CD4-positive, alpha-beta T cell treated with Interleukin-4 for 1 hour (primary cell): ENCODE results near the gene MAST2.
"Not testable (repeated sequence)": the region's sequence is repeated elsewhere in the genome, so short reads cannot be mapped to it uniquely, and the experiment has no call there.

Experiments
- DNase-seq, 2 donors: peaks; one replicate each; pipeline ENCODE4 v3.0.0-alpha.2; 2020 to 2022

The MAST2 gene

GRCh38 chr1:45815667-45816458, 12.5 kb downstream of the MAST2 start:
- DNase-seq, result no peak

DNA sequence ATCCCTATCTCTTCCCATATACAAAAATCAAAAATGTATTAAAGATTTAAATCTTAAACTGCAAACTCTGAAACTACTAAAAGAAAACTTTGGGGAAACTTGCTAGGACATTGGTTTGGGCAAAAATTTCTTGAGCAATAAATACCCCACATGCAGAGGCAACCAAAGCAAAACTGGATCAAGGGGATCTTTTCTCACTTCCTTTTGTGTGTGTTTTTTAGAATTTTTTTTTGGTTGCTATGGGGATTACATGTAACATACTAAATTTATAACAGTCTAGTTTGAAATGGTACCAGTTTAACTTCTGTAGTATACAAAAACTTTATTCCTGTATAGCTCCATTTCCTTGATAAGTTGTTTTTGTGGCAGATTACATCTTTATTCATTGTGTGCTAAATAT, 16.8 kb downstream of the MAST2 start:
- no peak for DNase-seq

GRCh38 chr1:45820788-45821187, 17.4 kb downstream of the MAST2 start:
- no peak for DNase-seq

DNA sequence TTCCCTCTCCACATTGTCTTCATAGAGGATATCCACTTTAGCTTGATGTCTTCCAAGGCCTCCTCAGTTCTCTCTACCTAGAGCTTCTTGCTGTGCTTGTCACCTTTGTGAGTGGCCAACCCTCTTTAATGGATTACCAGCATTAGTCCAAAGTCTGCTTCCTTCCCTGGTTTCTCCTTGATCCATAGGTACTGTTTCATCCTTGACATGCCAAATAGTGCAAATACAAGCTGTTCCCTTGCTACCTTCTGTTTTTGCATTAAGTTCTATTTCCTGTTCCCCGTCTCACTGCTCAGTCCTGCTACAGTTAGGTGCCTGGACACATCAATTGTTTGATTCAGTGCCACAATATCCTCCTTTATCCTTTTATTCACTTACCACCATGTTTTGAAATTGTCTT, 19.2 kb downstream of the MAST2 start:
- no peak for DNase-seq

DNA sequence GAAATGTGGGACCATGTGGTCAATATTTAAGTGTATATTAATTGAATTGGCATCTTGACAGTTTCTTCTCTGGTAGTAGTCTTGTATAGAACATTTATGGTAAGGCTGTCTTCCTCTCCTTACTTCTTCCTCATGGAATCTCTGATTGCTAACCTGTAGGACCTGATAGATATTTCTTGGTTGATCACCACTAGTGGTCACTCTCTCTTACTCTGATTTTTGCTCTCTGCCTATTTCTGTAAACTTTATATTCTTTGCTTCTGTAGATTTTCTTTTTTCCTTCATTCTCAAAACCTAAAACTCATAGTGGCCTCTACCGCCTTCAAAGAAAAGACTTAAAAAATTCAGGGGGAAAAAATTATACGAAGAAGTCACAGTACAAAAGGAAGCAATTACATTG, 21.2 kb downstream of the MAST2 start:
- DNase-seq, result no peak

DNA sequence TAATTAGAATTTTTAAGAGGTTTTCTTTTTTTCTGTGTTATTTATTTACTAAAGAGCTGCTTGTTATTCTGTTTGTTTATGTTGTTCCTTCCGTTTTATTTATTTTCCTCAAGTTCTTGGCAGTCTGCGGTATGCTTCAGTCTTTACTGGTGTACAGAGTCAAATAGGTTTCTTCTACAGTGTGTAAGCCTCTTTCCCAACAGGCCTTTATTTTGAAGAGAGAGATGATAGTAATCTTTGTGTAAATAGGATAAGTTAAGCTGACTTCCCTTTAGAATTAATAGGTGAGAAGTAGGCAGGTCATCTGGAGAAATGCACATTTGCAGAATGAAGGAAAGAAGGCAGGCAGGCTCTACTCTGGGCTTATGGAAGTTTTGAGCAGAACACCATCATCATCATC, 23.8 kb downstream of the MAST2 start:
- DNase-seq, result no peak

DNA sequence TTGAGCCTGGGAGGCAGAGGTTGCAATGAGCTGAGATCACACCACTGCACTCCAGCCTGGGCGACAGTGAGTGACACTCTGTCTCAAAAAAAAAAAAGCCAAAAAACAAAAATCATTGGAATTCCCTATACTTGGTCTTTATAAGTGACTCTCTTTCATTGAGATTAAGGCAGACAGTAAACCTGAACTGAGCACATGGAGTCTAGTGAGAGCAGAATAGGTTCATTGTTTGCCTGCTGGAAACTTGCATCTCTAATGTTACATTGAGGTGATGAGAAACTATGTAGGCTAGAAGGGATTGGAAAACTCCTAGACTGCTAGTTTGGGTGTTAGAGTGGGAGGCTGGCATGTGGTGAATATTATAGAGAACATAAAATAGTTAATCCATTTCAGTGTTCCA, 25.4 kb downstream of the MAST2 start:
- no peak for DNase-seq

DNA sequence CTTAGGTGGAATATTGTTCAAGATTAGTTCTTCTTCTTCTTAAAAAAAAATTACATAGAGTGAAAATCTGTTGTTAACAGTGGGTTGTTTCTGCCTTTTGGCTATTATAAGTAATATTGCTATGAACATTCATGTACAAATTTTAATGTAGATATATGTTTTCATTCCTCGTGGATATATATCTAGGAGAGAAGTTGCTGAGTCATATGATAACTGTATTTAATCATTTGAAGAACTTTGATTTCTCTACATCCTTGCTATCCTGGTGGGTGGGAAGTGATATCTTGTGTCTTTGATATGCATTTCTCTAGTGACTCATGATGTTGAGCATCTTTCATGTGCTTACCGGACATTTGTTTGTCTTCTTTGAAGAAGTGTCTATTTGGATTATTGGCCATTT, 29.9 kb downstream of the MAST2 start:
- no peak for DNase-seq

DNA sequence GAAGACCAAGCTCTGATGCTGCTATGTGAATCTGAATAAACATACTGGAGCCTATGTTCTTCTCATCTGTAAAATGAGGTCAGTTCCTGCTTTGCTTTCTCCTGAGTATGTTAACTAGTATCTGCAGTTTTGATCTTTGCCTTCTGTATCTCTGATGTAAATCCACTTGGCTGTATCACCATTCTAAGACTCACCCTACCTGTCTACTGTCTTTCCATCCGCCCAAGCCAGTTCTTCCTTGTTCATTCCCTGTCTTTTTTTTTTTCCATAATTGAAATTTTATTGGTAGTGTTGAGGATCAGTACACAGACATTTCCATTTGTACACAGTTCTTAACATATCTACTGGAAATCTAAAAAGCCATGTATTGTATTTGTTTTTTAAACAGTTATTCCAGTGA, 31.3 kb downstream of the MAST2 start:
- no peak for DNase-seq

GRCh38 chr1:45836451-45836850, 33.0 kb downstream of the MAST2 start:
- DNase-seq, result no peak

DNA sequence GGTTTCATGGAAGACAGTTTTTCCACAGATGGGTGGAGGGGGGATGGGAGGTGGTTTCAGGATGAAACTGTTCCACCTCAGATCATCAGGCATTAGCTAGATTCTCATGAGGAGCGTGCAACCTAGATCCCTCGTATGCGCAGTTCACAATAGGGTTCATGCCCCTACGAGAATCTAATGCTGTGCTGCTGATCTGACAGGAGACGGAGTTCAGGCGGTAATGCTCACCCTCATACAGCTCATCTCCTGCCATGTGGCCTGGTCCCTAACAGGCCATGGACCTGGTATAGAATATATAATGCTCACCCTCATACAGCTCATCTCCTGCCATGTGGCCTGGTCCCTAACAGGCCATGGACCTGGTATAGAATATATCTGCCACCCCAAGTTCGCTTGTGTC, 33.4 kb downstream of the MAST2 start:
- not testable (repeated sequence) for DNase-seq

- DNase-seq, result not testable (repeated sequence)
These were observed 34.9 kb downstream of the MAST2 start for GRCh38 chr1:45838322-45838721.

GRCh38 chr1:45840704-45841103, 37.3 kb downstream of the MAST2 start:
- no peak for DNase-seq

DNA sequence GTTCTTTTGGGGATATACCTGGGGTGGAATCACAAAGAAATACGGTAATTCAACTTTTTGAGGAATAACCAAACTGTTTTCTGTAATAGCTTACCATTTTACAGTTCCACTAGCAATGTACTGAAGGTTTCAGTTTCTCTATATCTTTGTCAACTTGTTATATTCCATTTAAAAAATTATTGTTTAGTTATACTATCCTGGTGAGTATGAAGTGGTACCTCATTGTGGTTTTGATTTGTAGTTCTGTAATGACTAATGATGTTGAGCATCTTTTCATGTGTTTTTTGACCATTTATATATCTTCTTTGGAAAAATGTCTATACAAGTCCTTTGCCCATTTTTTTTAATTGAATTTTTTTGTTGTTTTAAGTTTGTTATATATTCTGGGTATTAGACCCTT, 39.4 kb downstream of the MAST2 start:
- DNase-seq, result no peak

GRCh38 chr1:45843474-45843905, 40.1 kb downstream of the MAST2 start:
- DNase-seq, result peak in 1 of 2 donors; percentile 8

- not testable (repeated sequence) for DNase-seq
These were observed 40.6 kb downstream of the MAST2 start for GRCh38 chr1:45844000-45844399.

DNA sequence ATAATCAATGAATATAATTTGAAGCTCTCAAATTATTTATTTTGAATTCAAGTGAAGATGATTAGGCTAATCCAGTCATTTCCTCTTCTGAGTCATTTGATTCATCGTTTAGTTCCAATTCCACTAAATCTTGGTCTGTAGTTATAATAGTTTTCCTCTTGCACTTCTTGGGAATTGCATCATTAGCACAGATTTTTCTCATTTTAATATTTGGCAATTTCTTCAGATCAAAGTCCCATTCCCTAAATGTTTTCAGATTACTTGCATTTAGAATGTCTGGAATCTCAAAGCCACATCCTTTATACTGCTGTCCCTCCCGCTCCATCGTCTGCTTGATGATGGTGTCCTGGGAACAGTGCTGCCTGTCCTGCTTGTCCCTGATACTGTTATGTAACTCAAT, 43.5 kb downstream of the MAST2 start:
- DNase-seq, result no peak

- DNase-seq, result no peak
These were observed 44.7 kb downstream of the MAST2 start for GRCh38 chr1:45848097-45848496.

- no peak for DNase-seq
These were observed 45.3 kb downstream of the MAST2 start for GRCh38 chr1:45848714-45849113.

GRCh38 chr1:45850017-45850416, 46.6 kb downstream of the MAST2 start:
- no peak for DNase-seq

GRCh38 chr1:45854724-45855123, 51.3 kb downstream of the MAST2 start:
- DNase-seq, result no peak

DNA sequence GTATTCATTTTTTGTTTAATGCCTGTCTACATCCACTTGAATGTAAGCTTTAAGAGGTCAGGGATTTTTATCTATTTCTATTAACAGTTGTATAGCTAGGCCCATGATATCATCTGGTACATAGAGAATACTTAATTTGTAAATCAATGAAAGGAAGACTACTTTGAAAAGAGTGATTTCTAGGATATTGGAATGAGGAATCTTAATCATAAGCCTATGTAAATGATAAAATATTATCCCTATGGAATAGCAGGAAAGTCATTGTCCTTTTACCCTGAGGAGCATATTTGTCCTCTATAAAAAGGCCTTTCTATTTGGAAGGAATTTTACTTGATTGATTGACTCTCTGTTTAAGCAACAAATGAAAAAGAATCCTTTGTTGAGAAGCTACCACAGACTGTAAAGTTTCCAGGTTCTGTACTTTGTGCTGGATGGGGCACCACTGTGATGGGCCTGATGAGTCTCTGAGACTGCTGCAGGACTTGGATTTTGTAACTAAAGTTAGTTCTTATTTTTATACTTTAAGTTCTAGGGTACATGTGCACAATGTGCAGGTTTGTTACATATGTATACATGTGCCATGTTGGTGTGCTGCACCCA, 53.8 kb downstream of the MAST2 start:
- DNase-seq, result no peak

GRCh38 chr1:45857755-45858492, 54.5 kb downstream of the MAST2 start:
- not testable (repeated sequence) for DNase-seq

DNA sequence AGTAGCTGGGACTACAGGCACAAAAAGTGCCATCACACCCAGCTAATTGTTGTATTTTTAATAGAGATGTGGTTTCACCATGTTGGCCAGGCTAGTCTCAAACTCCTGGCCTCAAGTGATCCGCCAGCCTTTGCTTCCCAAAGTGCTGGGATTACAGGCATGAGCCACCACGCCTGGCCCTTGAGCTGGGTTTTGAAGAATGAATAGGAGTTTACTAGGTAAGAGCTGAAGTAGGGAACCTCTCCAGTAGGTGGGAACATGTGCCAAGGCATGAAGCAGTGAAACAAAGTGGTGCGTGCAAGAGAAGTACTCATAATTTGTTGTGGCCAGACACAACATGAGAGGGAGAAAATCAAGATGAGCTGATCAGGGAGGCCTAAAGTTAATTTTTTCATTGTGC, 55.8 kb downstream of the MAST2 start:
- no peak for DNase-seq
